Endodermal cell (in vitro differentiated cells): Measurements from ENCODE around the gene SH2D7. TPM values are rescaled to one million over a fixed set of nuclear protein-coding genes. Genes with fewer than 3 reads are reported as not detected.

Source experiments
- DNase-seq: peaks from one replicate; pipeline ENCODE4 v3.0.0-alpha.2; 2017
- H3K27ac ChIP-seq: 2 replicates; pipeline ENCODE4 v1.5.1; 2013; ENCODE audit warnings: mild to moderate bottlenecking, low read depth, low read length, moderate library complexity
- H3K27me3 ChIP-seq: 2 replicates; pipeline ENCODE4 v1.6.1; 2013; ENCODE audit warnings: mild to moderate bottlenecking, low read length, moderate library complexity; ENCODE audit not compliant: insufficient read depth, control insufficient read depth, poor library complexity, severe bottlenecking
- H3K36me3 ChIP-seq: 2 replicates; pipeline ENCODE4 v1.7.0; 2013; ENCODE audit warnings: mild to moderate bottlenecking, low read length, moderate library complexity; ENCODE audit not compliant: control insufficient read depth, insufficient read depth
- H3K4me1 ChIP-seq: one replicate; pipeline ENCODE4 v1.7.0; 2013; ENCODE audit warnings: low read length; ENCODE audit not compliant: control insufficient read depth, insufficient read depth
- H3K4me3 ChIP-seq: 2 replicates; pipeline ENCODE4 v1.5.1; 2013; ENCODE audit warnings: mild to moderate bottlenecking, low read length, moderate library complexity
- H3K9ac ChIP-seq: 2 replicates; pipeline ENCODE4 v1.6.1; 2013; ENCODE audit warnings: mild to moderate bottlenecking, low read length, moderate library complexity; ENCODE audit not compliant: poor library complexity, severe bottlenecking; ENCODE audit errors: extremely low read depth
- H3K9me3 ChIP-seq: 2 replicates; pipeline ENCODE4 v1.6.1; 2013; ENCODE audit warnings: mild to moderate bottlenecking, low read length, moderate library complexity; ENCODE audit not compliant: control insufficient read depth
- H3K27ac Mint-ChIP-seq: 2 replicates; pipeline ENCODE4 v1.8.0; 2020; ENCODE audit warnings: mixed read lengths
- H3K27me3 Mint-ChIP-seq: 2 replicates; pipeline ENCODE4 v1.8.0; 2021; ENCODE audit warnings: mild to moderate bottlenecking, mixed read lengths; ENCODE audit not compliant: insufficient read depth
- H3K36me3 Mint-ChIP-seq: 2 replicates; pipeline ENCODE4 v1.8.0; 2020; ENCODE audit warnings: low read depth, mixed read lengths
- H3K4me1 Mint-ChIP-seq: 2 replicates; pipeline ENCODE4 v1.8.0; 2020; ENCODE audit warnings: mixed read lengths
- H3K4me3 Mint-ChIP-seq: 2 replicates; pipeline ENCODE4 v1.8.0; 2020; ENCODE audit warnings: mild to moderate bottlenecking, moderate library complexity, mixed read lengths
- H3K9me3 Mint-ChIP-seq: 2 replicates; pipeline ENCODE4 v1.8.0; 2020; ENCODE audit warnings: mild to moderate bottlenecking, mixed read lengths
- WGBS, 2 experiments: methylation state at CpG; one replicate each; pipeline versions ENCODE4 v1.1.5 to v1.1.7; 2013; ENCODE audit warnings: missing lambda C conversion rate in 2 of 2, mixed read lengths in 1 of 2; ENCODE audit not compliant: insufficient coverage in 1 of 2, insufficient read length in 1 of 2; 5-methylcytosine and 5-hydroxymethylcytosine counted together
- total RNA-seq, 2 donors: library from RNA; stranded (reverse); fragmentation: NEBNext Ultra II Directional in 1 of 2; extraction: Animal tissue kit (Norgen Biotek cat#: 25700) in 1 of 2; gene quantifications; 2 replicates in 1 of 2; 3 replicates in 1 of 2; pipeline ENCODE4 v1.2.1, GENCODE V29; 2021
- TF ChIP-seq, protein P1 (sequence below): fragments of 200-600 bp; sonication (generic); conservative IDR thresholded peaks from 2 replicates; pipeline ENCODE4 v1.5.0; 2021; ENCODE audit warnings: antibody characterized with exemption, mild to moderate bottlenecking

SH2D7 gene
- total RNA-seq, 2 donors from 2014 or later: not detected

DNA sequence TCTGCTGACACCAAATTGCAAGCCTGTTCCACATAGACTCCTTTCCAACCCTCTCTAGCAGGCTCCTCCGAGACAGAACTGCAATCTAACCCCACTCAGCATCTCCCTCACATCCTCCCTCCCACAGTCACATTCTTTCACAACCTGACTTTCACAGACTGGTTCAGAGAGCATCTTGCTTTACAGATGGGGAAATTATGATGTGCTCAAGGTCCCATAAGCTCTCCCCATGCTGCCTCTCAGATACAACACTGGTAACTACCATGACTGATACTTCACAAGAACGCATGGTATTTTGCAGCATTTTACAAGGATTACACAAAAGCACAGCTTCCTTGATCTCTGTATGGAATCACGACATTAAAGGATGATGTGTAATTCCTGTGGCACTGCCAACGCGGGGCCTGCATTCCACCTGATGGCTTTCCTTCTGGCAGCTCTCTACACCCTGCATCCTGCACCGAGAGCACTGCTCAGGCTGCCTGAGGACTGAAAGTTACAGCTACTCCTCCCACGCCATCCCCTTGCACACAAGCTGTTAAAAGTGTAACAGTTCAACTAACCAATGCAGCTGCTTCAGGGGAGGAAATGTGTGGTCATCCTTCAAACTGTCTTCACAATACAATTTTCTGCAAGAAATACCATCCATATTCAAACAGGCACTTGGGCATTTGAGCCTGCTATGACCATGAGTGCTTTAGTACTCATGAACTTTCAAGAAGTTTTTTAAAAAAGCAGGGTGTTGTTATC, 42.5 kb upstream of the SH2D7 start:
- H3K4me3 Mint-ChIP-seq: no peak overlapping the region
- no peaks in the 10 kb centered on the region for H3K9me3 Mint-ChIP-seq
- DNase-seq: no peak
- H3K27ac Mint-ChIP-seq: no peak overlapping the region
- H3K36me3 ChIP-seq: no peaks in the 10 kb centered on the region
- H3K36me3 Mint-ChIP-seq: no peaks in the 10 kb centered on the region
- peaks cover 9% of the 10 kb centered on the region for H3K27me3 ChIP-seq
- H3K4me3 ChIP-seq: peak overlapping the region; percentile 57
- no peaks in the 10 kb centered on the region for H3K27me3 Mint-ChIP-seq
- no peak overlapping the region for H3K9ac ChIP-seq
- no peaks in the 10 kb centered on the region for H3K9me3 ChIP-seq
- peaks cover 27% of the 10 kb centered on the region for H3K4me1 ChIP-seq
- WGBS, 2 experiments: 86 to 90% methylated on average over 5 to 7 of the region's 7 CpGs
- peak overlapping the region; percentile 33 for H3K27ac ChIP-seq
- TF ChIP-seq, protein P1, sequence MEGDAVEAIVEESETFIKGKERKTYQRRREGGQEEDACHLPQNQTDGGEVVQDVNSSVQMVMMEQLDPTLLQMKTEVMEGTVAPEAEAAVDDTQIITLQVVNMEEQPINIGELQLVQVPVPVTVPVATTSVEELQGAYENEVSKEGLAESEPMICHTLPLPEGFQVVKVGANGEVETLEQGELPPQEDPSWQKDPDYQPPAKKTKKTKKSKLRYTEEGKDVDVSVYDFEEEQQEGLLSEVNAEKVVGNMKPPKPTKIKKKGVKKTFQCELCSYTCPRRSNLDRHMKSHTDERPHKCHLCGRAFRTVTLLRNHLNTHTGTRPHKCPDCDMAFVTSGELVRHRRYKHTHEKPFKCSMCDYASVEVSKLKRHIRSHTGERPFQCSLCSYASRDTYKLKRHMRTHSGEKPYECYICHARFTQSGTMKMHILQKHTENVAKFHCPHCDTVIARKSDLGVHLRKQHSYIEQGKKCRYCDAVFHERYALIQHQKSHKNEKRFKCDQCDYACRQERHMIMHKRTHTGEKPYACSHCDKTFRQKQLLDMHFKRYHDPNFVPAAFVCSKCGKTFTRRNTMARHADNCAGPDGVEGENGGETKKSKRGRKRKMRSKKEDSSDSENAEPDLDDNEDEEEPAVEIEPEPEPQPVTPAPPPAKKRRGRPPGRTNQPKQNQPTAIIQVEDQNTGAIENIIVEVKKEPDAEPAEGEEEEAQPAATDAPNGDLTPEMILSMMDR: no peak
- peaks cover 32% of the 10 kb centered on the region for H3K4me1 Mint-ChIP-seq

DNA sequence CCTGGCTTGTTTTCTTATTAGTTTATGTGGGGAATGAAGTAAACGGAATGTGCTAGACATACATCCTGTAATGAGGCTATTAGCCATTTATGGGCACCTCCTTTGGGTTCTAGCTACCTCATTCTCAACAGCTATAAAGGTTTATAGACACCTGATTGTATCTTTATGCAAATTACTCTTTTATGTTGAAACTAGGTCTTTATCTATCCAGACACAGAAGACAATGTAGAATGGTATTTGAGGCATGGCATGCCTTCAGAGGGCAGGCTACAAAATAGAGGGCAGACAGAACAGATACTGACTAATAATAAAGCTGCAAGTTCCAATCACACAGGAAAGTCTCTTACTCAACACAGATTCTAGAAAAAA, 41.9 kb upstream of the SH2D7 start:
- Mint-ChIP-seq H3K9me3 (no peaks in the 10 kb centered on the region), H3K4me3 (no peak overlapping the region), H3K4me1 (peaks cover 32% of the 10 kb centered on the region), H3K27me3 (no peaks in the 10 kb centered on the region), H3K27ac (no peak overlapping the region), H3K36me3 (no peaks in the 10 kb centered on the region)
- DNase-seq: no peak
- H3K9ac ChIP-seq: no peak overlapping the region
- H3K4me1 ChIP-seq: peaks cover 27% of the 10 kb centered on the region
- TF ChIP-seq, protein P1: no peak
- WGBS, 2 experiments: 100% methylated on average over 1 of the region's 1 CpG; no CpG with 5 or more reads in 1 of the 2 experiments
- H3K9me3 ChIP-seq: no peaks in the 10 kb centered on the region
- H3K4me3 ChIP-seq: peak overlapping the region; percentile 57
- H3K27ac ChIP-seq: peak overlapping the region; percentile 33
- H3K27me3 ChIP-seq: peaks cover 9% of the 10 kb centered on the region
- H3K36me3 ChIP-seq: no peaks in the 10 kb centered on the region

DNA sequence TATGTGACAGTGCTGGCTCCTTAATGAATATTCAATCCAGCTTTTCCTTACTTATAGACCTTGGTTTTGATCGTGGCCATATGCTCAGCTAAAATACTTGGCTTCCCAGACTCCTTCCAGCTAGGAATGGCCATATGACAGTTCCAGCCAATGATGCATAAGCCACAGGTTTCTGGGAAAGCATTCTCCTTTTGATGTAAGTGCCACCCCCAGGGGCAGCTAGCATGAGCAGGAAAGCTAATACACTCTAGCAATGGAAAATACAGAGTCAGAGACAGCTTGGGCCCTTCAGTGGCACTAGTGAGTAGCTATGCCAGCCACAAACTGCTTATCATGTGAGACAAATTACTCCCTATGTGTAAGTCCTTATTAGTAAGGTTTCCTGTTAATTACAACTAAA, 41.5 kb upstream of the SH2D7 start:
- H3K27ac ChIP-seq: no peak overlapping the region
- 83 to 89% methylated on average over 1 of the region's 1 CpG for WGBS, 2 experiments
- peaks cover 32% of the 10 kb centered on the region for H3K4me1 Mint-ChIP-seq

More for the DNA sequence above, 41.5 kb upstream of the SH2D7 start:
- H3K4me1 ChIP-seq: peaks cover 27% of the 10 kb centered on the region
- TF ChIP-seq, protein P1: no peak
- H3K27ac Mint-ChIP-seq: no peak overlapping the region
- no peak overlapping the region for H3K9ac ChIP-seq
- H3K9me3 ChIP-seq: no peaks in the 10 kb centered on the region
- no peaks in the 10 kb centered on the region for H3K36me3 ChIP-seq
- DNase-seq: no peak
- H3K4me3 Mint-ChIP-seq: no peak overlapping the region
- H3K36me3 Mint-ChIP-seq: no peaks in the 10 kb centered on the region
- H3K9me3 Mint-ChIP-seq: no peaks in the 10 kb centered on the region
- H3K27me3 Mint-ChIP-seq: no peaks in the 10 kb centered on the region
- peaks cover 9% of the 10 kb centered on the region for H3K27me3 ChIP-seq
- H3K4me3 ChIP-seq: peak overlapping the region; percentile 57
